Measurements from ENCODE around the gene GMPPA.
A peak's percentile ranks its signal among the peaks of the same experiment; 100 is the strongest.

The GMPPA gene

DNA sequence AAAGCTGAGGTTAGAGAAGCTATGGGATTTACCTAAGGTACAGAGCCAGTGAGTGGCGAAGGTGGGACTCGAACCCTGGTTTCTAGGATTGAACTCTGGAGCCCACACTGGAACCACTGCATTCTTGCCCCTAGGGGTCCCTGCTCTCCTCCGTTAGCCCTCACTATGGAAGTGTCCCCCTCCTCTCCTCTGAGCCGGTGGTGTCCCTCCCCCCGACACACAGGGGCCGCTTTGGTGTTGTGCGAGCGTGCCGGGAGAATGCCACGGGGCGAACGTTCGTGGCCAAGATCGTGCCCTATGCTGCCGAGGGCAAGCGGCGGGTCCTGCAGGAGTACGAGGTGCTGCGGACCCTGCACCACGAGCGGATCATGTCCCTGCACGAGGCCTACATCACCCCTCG lies 8.5 kb upstream of the GMPPA start:
- Histone ChIP-seq H3K27me3 (ENCODE audit: control insufficient read depth in 1 of 2, insufficient read depth in 2 of 2, low read length in 2 of 2) (peaks cover 0 to 6% of the 10 kb centered on the region in 2 donors), H3K4me1 (ENCODE audit: insufficient read depth, low read length) (peaks cover 5% of the 10 kb centered on the region), H3K9ac (ENCODE audit: low read length) (no peak overlapping the region), H3K9me3 (ENCODE audit: low read length) (no peaks in the 10 kb centered on the region), H3K4me3 (ENCODE audit: low read depth in 1 of 2, low read length in 2 of 2) (no peak overlapping the region), H3K36me3 (ENCODE audit: insufficient read depth, low read length) (peaks cover 62% of the 10 kb centered on the region), H3K27ac (ENCODE audit: low read depth, low read length) (no peak overlapping the region)

- peaks cover 0 to 1% of the 10 kb centered on the region in 2 donors for H3K27me3 ChIP-seq (ENCODE audit: control insufficient read depth in 1 of 2, insufficient read depth in 2 of 2, low read length in 2 of 2)
Measured at GRCh38 chr2:219490600-219491130, 8.0 kb upstream of the GMPPA start.

GRCh38 chr2:219491278-219491963 lies 7.3 kb upstream of the GMPPA start:
- peaks cover 18% of the 10 kb centered on the region for H3K4me1 ChIP-seq (ENCODE audit: insufficient read depth, low read length)
- H3K36me3 ChIP-seq (ENCODE audit: insufficient read depth, low read length): peaks cover 53% of the 10 kb centered on the region
- no peak overlapping the region for H3K27ac ChIP-seq (ENCODE audit: low read depth, low read length)

More at GRCh38 chr2:219490600-219491130, 8.0 kb upstream of the GMPPA start:
- Histone ChIP-seq H3K27ac (ENCODE audit: low read depth, low read length) (no peak overlapping the region), H3K4me1 (ENCODE audit: insufficient read depth, low read length) (peaks cover 10% of the 10 kb centered on the region), H3K36me3 (ENCODE audit: insufficient read depth, low read length) (peaks cover 58% of the 10 kb centered on the region), H3K9me3 (ENCODE audit: low read length) (no peaks in the 10 kb centered on the region), H3K4me3 (ENCODE audit: low read depth in 1 of 2, low read length in 2 of 2) (no peak overlapping the region), H3K9ac (ENCODE audit: low read length) (no peak overlapping the region)

DNA sequence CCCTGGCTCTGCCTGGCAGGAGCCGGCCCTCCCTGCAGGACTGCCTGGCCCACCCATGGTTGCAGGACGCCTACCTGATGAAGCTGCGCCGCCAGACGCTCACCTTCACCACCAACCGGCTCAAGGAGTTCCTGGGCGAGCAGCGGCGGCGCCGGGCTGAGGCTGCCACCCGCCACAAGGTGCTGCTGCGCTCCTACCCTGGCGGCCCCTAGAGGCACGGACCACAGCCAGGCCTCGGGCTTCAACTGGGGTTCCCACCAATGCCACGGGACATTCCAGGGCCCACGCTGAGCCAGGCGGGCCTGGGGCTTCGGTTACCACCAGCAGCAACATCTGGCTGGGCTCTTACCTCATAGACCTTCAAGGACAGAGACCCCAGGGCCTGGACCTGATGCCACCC lies 6.1 kb upstream of the GMPPA start:
- H3K9me3 ChIP-seq (ENCODE audit: low read length): no peaks in the 10 kb centered on the region
- peaks cover 45% of the 10 kb centered on the region for H3K36me3 ChIP-seq (ENCODE audit: insufficient read depth, low read length)
- peaks cover 27% of the 10 kb centered on the region for H3K4me1 ChIP-seq (ENCODE audit: insufficient read depth, low read length)
- H3K27me3 ChIP-seq (ENCODE audit: control insufficient read depth in 1 of 2, insufficient read depth in 2 of 2, low read length in 2 of 2): no peaks in the 10 kb centered on the region
- no peak overlapping the region for H3K27ac ChIP-seq (ENCODE audit: low read depth, low read length)
- no peak overlapping the region for H3K4me3 ChIP-seq (ENCODE audit: low read depth in 1 of 2, low read length in 2 of 2)
- no peak overlapping the region for H3K9ac ChIP-seq (ENCODE audit: low read length)

More at GRCh38 chr2:219491278-219491963, 7.3 kb upstream of the GMPPA start:
- H3K27me3 ChIP-seq (ENCODE audit: control insufficient read depth in 1 of 2, insufficient read depth in 2 of 2, low read length in 2 of 2): no peaks in the 10 kb centered on the region
- no peak overlapping the region for H3K4me3 ChIP-seq (ENCODE audit: low read depth in 1 of 2, low read length in 2 of 2)
- no peaks in the 10 kb centered on the region for H3K9me3 ChIP-seq (ENCODE audit: low read length)
- H3K9ac ChIP-seq (ENCODE audit: low read length): no peak overlapping the region

- peaks cover 28% of the 10 kb centered on the region for H3K4me1 ChIP-seq (ENCODE audit: insufficient read depth, low read length)
- H3K4me3 ChIP-seq (ENCODE audit: low read depth in 1 of 2, low read length in 2 of 2): no peak overlapping the region
- no peaks in the 10 kb centered on the region for H3K27me3 ChIP-seq (ENCODE audit: control insufficient read depth in 1 of 2, insufficient read depth in 2 of 2, low read length in 2 of 2)
- no peak overlapping the region for H3K27ac ChIP-seq (ENCODE audit: low read depth, low read length)
- H3K36me3 ChIP-seq (ENCODE audit: insufficient read depth, low read length): peaks cover 40% of the 10 kb centered on the region
- H3K9me3 ChIP-seq (ENCODE audit: low read length): no peaks in the 10 kb centered on the region
- H3K9ac ChIP-seq (ENCODE audit: low read length): no peak overlapping the region
Measured at GRCh38 chr2:219493086-219493485, 5.6 kb upstream of the GMPPA start.

DNA sequence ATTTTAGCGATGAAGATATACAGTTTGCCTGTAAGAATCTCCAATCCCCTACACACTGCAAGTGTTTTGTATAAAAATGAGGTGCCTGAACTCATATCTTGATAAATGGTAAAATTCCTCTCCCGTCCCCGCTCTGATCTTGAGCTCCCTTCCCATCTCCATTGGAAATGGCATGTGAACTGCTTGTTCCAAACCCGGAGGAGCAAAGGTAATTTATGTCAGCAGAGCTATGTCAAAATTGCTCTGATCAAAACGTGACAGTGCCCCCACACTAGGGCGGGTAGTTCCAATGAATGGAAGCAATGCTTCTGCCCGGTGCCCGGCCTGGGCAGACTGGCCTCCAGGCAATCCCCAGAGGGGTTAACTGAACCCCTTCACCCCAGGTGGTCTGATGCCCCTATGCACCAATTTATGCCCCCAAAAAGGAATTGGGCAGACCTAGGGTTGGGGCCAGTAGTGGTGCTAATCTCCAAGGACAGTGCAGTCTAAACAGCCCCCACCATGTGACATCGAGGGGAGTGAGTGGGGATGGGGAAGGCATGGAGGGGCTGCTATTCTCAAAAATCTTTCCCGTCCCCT lies 3.6 kb upstream of the GMPPA start:
- Histone ChIP-seq H3K4me3 (ENCODE audit: low read depth in 1 of 2, low read length in 2 of 2) (no peak overlapping the region), H3K9me3 (ENCODE audit: low read length) (no peaks in the 10 kb centered on the region), H3K9ac (ENCODE audit: low read length) (no peak overlapping the region), H3K27me3 (ENCODE audit: control insufficient read depth in 1 of 2, insufficient read depth in 2 of 2, low read length in 2 of 2) (no peaks in the 10 kb centered on the region), H3K4me1 (ENCODE audit: insufficient read depth, low read length) (peaks cover 39% of the 10 kb centered on the region), H3K27ac (ENCODE audit: low read depth, low read length) (peak overlapping the region; percentile 35), H3K36me3 (ENCODE audit: insufficient read depth, low read length) (peaks cover 22% of the 10 kb centered on the region)

DNA sequence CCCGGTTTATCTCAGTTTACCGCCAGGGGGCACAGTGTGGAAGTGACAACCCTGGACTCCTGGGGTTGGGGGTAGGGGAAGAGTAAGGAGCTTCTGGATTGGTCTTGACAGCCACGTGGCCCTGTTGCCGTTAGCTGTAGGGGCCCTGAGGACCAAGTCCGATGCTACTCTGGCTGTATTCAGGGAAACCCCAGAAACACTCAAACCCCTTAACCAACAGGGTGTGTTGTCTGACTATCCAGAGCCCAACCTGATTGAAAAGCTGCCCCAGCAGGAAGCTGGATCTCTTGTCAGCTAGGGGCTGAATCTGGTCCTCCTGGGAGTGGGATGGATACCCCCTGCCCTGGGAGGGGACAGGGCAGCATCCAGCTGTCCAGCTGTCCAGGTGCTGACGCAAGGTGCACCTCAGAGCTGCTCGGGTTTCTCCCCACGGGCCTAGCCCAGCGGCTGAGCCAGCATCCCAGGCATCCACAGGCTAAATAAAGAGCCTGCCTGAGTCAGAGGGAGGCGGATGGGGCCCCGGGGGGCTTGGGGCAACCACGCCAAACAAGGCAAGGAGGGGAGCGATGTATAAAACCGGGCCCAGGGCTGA lies 3.1 kb upstream of the GMPPA start:
- Histone ChIP-seq H3K27me3 (ENCODE audit: control insufficient read depth in 1 of 2, insufficient read depth in 2 of 2, low read length in 2 of 2) (no peaks in the 10 kb centered on the region), H3K9ac (ENCODE audit: low read length) (no peak overlapping the region), H3K36me3 (ENCODE audit: insufficient read depth, low read length) (peaks cover 16% of the 10 kb centered on the region), H3K27ac (ENCODE audit: low read depth, low read length) (peak overlapping the region; percentile 95), H3K9me3 (ENCODE audit: low read length) (no peaks in the 10 kb centered on the region), H3K4me3 (ENCODE audit: low read depth in 1 of 2, low read length in 2 of 2) (no peak overlapping the region), H3K4me1 (ENCODE audit: insufficient read depth, low read length) (peaks cover 39% of the 10 kb centered on the region)

- Histone ChIP-seq H3K27ac (ENCODE audit: low read depth, low read length) (peak overlapping the region; percentile 95), H3K4me3 (ENCODE audit: low read depth in 1 of 2, low read length in 2 of 2) (peak overlapping the region in 1 of 2 donors; percentile 36), H3K9ac (ENCODE audit: low read length) (no peak overlapping the region)
Measured at GRCh38 chr2:219496247-219496824, 2.4 kb upstream of the GMPPA start.

DNA sequence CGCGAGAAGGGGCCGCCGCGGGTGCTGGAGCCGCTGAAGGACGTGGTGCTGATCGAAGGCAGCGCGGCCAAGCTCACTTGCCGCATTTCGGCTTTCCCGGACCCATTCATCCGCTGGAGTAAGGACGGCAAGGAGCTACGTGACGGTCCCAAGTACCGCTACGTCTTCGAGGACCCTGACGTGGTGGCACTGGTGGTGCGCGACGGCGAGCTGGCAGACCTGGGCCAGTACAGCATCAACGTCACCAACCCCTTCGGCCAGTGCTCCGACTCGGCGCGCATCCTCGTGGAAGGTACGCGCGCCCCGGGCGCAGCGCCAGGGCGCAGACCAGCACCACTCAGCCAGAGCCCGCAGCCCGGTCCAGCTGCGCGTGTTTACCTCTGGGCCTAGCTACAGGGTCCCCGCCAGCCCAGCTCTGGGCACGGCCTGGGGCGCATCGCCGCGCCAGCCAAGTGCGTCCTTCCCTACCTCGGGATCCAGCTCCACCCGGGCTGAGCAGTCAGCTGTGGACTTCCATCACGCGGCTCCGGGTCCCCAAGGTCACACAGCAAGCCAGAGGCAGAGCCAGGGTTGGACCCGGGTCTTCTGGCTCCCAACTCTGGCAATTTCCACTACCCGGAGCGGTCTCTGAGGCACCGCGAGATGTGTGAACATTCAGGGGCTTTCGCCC lies 1.7 kb upstream of the GMPPA start:
- peaks cover 39% of the 10 kb centered on the region for H3K4me1 ChIP-seq (ENCODE audit: insufficient read depth, low read length)
- H3K4me3 ChIP-seq (ENCODE audit: low read depth in 1 of 2, low read length in 2 of 2): peak overlapping the region; percentile 36 to 83
- H3K27ac ChIP-seq (ENCODE audit: low read depth, low read length): peak overlapping the region; percentile 95
- peak overlapping the region; percentile 66 for H3K9ac ChIP-seq (ENCODE audit: low read length)
- peaks cover 10% of the 10 kb centered on the region for H3K36me3 ChIP-seq (ENCODE audit: insufficient read depth, low read length)
- no peaks in the 10 kb centered on the region for H3K27me3 ChIP-seq (ENCODE audit: control insufficient read depth in 1 of 2, insufficient read depth in 2 of 2, low read length in 2 of 2)
- H3K9me3 ChIP-seq (ENCODE audit: low read length): no peaks in the 10 kb centered on the region

More at GRCh38 chr2:219496247-219496824, 2.4 kb upstream of the GMPPA start:
- Histone ChIP-seq H3K36me3 (ENCODE audit: insufficient read depth, low read length) (peaks cover 10% of the 10 kb centered on the region), H3K9me3 (ENCODE audit: low read length) (no peaks in the 10 kb centered on the region), H3K4me1 (ENCODE audit: insufficient read depth, low read length) (peaks cover 39% of the 10 kb centered on the region), H3K27me3 (ENCODE audit: control insufficient read depth in 1 of 2, insufficient read depth in 2 of 2, low read length in 2 of 2) (no peaks in the 10 kb centered on the region)

GRCh38 chr2:219497495-219498279 lies 1.0 kb upstream of the GMPPA start:
- Histone ChIP-seq H3K27ac (ENCODE audit: low read depth, low read length) (peak overlapping the region; percentile 95), H3K9ac (ENCODE audit: low read length) (peak overlapping the region; percentile 89), H3K4me1 (ENCODE audit: insufficient read depth, low read length) (peaks cover 39% of the 10 kb centered on the region), H3K9me3 (ENCODE audit: low read length) (no peaks in the 10 kb centered on the region), H3K36me3 (ENCODE audit: insufficient read depth, low read length) (peaks cover 9% of the 10 kb centered on the region), H3K27me3 (ENCODE audit: control insufficient read depth in 1 of 2, insufficient read depth in 2 of 2, low read length in 2 of 2) (no peaks in the 10 kb centered on the region), H3K4me3 (ENCODE audit: low read depth in 1 of 2, low read length in 2 of 2) (peak overlapping the region; percentile 56 to 83)
